Measurements from ENCODE around the gene PPP1R9B. TPM values are rescaled to one million over a fixed set of nuclear protein-coding genes. Genes with fewer than 3 reads are reported as not detected.

Gene PPP1R9B
- polyA plus RNA-seq, 1 donor (not counting 4 experiments of a cell fraction or from before 2014, with no cell fraction given) = 16.1 TPM

- Histone ChIP-seq H3K4me1 (ENCODE audit: control insufficient read depth, extremely low read depth, insufficient read depth, low read length) (no peaks in the 10 kb centered on the region), H3K79me2 (ENCODE audit: control insufficient read depth, insufficient read depth, low read length) (no peaks in the 10 kb centered on the region), H2AFZ (ENCODE audit: control insufficient read depth, low read length) (no peak overlapping the region), H3K9me1 (ENCODE audit: control insufficient read depth, extremely low read depth, insufficient read depth, low read length) (no peaks in the 10 kb centered on the region), H4K20me1 (ENCODE audit: control insufficient read depth, extremely low read depth, insufficient read depth, low read length) (peaks cover 4% of the 10 kb centered on the region), H3K4me3 (ENCODE audit: control insufficient read depth in 2 of 3, extremely low read depth in 1 of 3, insufficient read depth in 2 of 3, low read depth in 1 of 3, low read length in 3 of 3) (no peak overlapping the region), H3K9me3 (ENCODE audit: control insufficient read depth, low read depth, low read length) (no peaks in the 10 kb centered on the region), H3K9ac (ENCODE audit: control insufficient read depth, extremely low read depth, insufficient read depth, low read length) (no peak overlapping the region), H3K36me3 (ENCODE audit: control insufficient read depth in 2 of 2, extremely low read depth in 1 of 2, insufficient read depth in 2 of 2, low read length in 2 of 2) (peaks cover 47 to 62% of the 10 kb centered on the region in 2 experiments), H3K27me3 (ENCODE audit: control insufficient read depth, extremely low read depth, insufficient read depth, low read length) (no peaks in the 10 kb centered on the region), H3K4me2 (ENCODE audit: control insufficient read depth, extremely low read depth, insufficient read depth, low read depth, low read length) (no peak overlapping the region), H3K27ac (ENCODE audit: control insufficient read depth, insufficient read depth, low read length) (no peak overlapping the region)
- no peak for DNase-seq (ENCODE audit: low read depth, low spot score)
- TF ChIP-seq CTCF (optimal IDR thresholded peaks at IDR 0.05 in 1 of 3, IDR thresholded peaks at IDR 0.05 in 1 of 3, conservative IDR thresholded peaks at IDR 0.05 in 1 of 3; ENCODE audit: extremely low read depth in 1 of 3, insufficient read depth in 2 of 3, low read length in 3 of 3) (no peak), EZH2 (IDR thresholded peaks at IDR 0.05; ENCODE audit: low read length) (no peak)
- FAIRE-seq = no peak
- dilution Hi-C loops (cut with MboI; ENCODE audit: extremely low pct_ligation_motif_present, low sequenced_read_pairs) = no loop called here
These were observed 13.4 kb downstream of the PPP1R9B start for GRCh38 chr17:50137042-50137441.

GRCh38 chr17:50136096-50136687 lies 14.3 kb downstream of the PPP1R9B start:
- Histone ChIP-seq H3K4me1 (ENCODE audit: control insufficient read depth, extremely low read depth, insufficient read depth, low read length) (no peaks in the 10 kb centered on the region), H3K79me2 (ENCODE audit: control insufficient read depth, insufficient read depth, low read length) (no peaks in the 10 kb centered on the region), H3K9ac (ENCODE audit: control insufficient read depth, extremely low read depth, insufficient read depth, low read length) (no peak overlapping the region), H3K27ac (ENCODE audit: control insufficient read depth, insufficient read depth, low read length) (no peak overlapping the region), H3K36me3 (ENCODE audit: control insufficient read depth in 2 of 2, extremely low read depth in 1 of 2, insufficient read depth in 2 of 2, low read length in 2 of 2) (peaks cover 47 to 55% of the 10 kb centered on the region in 2 experiments), H3K4me3 (ENCODE audit: control insufficient read depth in 2 of 3, extremely low read depth in 1 of 3, insufficient read depth in 2 of 3, low read depth in 1 of 3, low read length in 3 of 3) (no peak overlapping the region), H3K4me2 (ENCODE audit: control insufficient read depth, extremely low read depth, insufficient read depth, low read depth, low read length) (no peak overlapping the region), H3K27me3 (ENCODE audit: control insufficient read depth, extremely low read depth, insufficient read depth, low read length) (no peaks in the 10 kb centered on the region), H3K9me1 (ENCODE audit: control insufficient read depth, extremely low read depth, insufficient read depth, low read length) (no peaks in the 10 kb centered on the region), H2AFZ (ENCODE audit: control insufficient read depth, low read length) (no peak overlapping the region), H3K9me3 (ENCODE audit: control insufficient read depth, low read depth, low read length) (no peaks in the 10 kb centered on the region), H4K20me1 (ENCODE audit: control insufficient read depth, extremely low read depth, insufficient read depth, low read length) (peaks cover 4% of the 10 kb centered on the region)
- TF ChIP-seq CTCF (optimal IDR thresholded peaks at IDR 0.05 in 1 of 3, IDR thresholded peaks at IDR 0.05 in 1 of 3, conservative IDR thresholded peaks at IDR 0.05 in 1 of 3; ENCODE audit: extremely low read depth in 1 of 3, insufficient read depth in 2 of 3, low read length in 3 of 3) (no peak), EZH2 (IDR thresholded peaks at IDR 0.05; ENCODE audit: low read length) (no peak)
- dilution Hi-C loops (cut with MboI; ENCODE audit: extremely low pct_ligation_motif_present, low sequenced_read_pairs) = no loop called here
- DNase-seq (ENCODE audit: low read depth, low spot score) (no peak), FAIRE-seq (no peak)
